K562 (cell line): ENCODE results near the gene DPM1. TPM values are rescaled to one million over a fixed set of nuclear protein-coding genes. Genes with fewer than 3 reads are reported as not detected.
A peak's percentile ranks its signal among the peaks of the same experiment; 100 is the strongest.

Source experiments
- ATAC-seq: fragments of 200-7000 bp; cut with Tn5 transposase; 3 replicates; pipeline ENCODE4 v1.9.1; 2020; ENCODE audit warnings: moderate library complexity
- BruUV-seq: library from RNA; stranded (reverse); fragments of 400-500 nt; replicated peaks from 2 replicates; lab custom pipeline; 2021; lab: Mats Ljungman, UMichigan
- CTCF ChIA-PET: fragments of 300-600 bp; formaldehyde crosslinking; extraction: SDS; loops from one replicate; lab custom pipeline; 2021; ENCODE audit warnings: low intra/inter-chr PET ratio; lab: Yijun Ruan, JAX
- POLR2A ChIA-PET: fragments of 300-600, 350-650 bp; sonication (Branson Sonifier 250); formaldehyde crosslinking; extraction: SDS; loops from one replicate; lab custom pipeline; 2021; ENCODE audit warnings: antibody characterized with exemption, inconsistent platforms; lab: Yijun Ruan, JAX
- DNase-seq, 4 experiments: peaks; one replicate each; pipeline versions ENCODE4 v3.0.0 to v3.0.0-alpha.2; 2011 to 2018; ENCODE audit warnings: low spot score in 3 of 4, mixed read lengths in 3 of 4; ENCODE audit errors: extremely low read depth in 1 of 4
- FAIRE-seq: peaks from 2 replicates; lab custom pipeline; 2011; peaks lifted over from hg19 to GRCh38; lab: Jason Lieb, UNC
- H2AFZ ChIP-seq: 2 replicates; pipeline ENCODE4 v1.6.0; 2011; ENCODE audit warnings: low read depth, low read length, control low read depth, inconsistent platforms
- H3K27ac ChIP-seq: fragments of 200-600 bp; 3 replicates; pipeline ENCODE4 v1.8.0; 2011; ENCODE audit warnings: low read depth, mild to moderate bottlenecking, control low read depth, inconsistent platforms, low read length, moderate library complexity, mixed read lengths; ENCODE audit errors: extremely low read depth
- H3K27me3 ChIP-seq, 2 experiments: fragments of 300-600 bp in 1 of 2; 2 replicates in 1 of 2; 3 replicates in 1 of 2; pipeline versions ENCODE4 v1.6.0 to v1.8.0; 2011; ENCODE audit warnings: inconsistent platforms in 2 of 2, low read length in 2 of 2, mild to moderate bottlenecking in 1 of 2, mixed read lengths in 1 of 2, moderate library complexity in 1 of 2; ENCODE audit not compliant: control insufficient read depth in 2 of 2, insufficient read depth in 2 of 2
- H3K36me3 ChIP-seq: fragments of 300-600 bp; 3 replicates; pipeline ENCODE4 v1.8.0; 2011; ENCODE audit warnings: mild to moderate bottlenecking, low read length, inconsistent platforms; ENCODE audit not compliant: control insufficient read depth, insufficient read depth
- H3K4me1 ChIP-seq, 2 experiments: fragments of 200-600 bp in 1 of 2; replicated peaks in 1 of 2; 2 replicates in 1 of 2; 3 replicates in 1 of 2; pipeline versions ENCODE4 v1.5.1 to v1.8.0; 2011; ENCODE audit warnings: inconsistent platforms in 2 of 2, low read length in 2 of 2, mild to moderate bottlenecking in 1 of 2, mixed read lengths in 1 of 2, moderate library complexity in 1 of 2; ENCODE audit not compliant: control insufficient read depth in 2 of 2, insufficient read depth in 2 of 2
- H3K4me2 ChIP-seq: 2 replicates; pipeline ENCODE4 v1.6.1; 2011; ENCODE audit warnings: low read length, control low read depth, inconsistent platforms, mixed read lengths; ENCODE audit not compliant: insufficient read depth
- H3K4me3 ChIP-seq: fragments of 200-600 bp; sonication (generic), shearing (Covaris generic); 2 replicates; pipeline ENCODE4 v1.5.1; 2016; ENCODE audit warnings: control low read depth, inconsistent platforms
- H3K79me2 ChIP-seq: fragments of 200-600 bp; 3 replicates; pipeline ENCODE4 v1.8.0; 2011; ENCODE audit warnings: low read length, inconsistent platforms; ENCODE audit not compliant: control insufficient read depth, insufficient read depth
- H3K9ac ChIP-seq, 2 experiments: 2 replicates each; pipeline versions ENCODE4 v1.6.0 to v1.6.1; 2011; ENCODE audit warnings: low read depth in 2 of 2, low read length in 2 of 2, control low read depth in 1 of 2, inconsistent platforms in 1 of 2, mild to moderate bottlenecking in 1 of 2, mixed read lengths in 1 of 2; ENCODE audit not compliant: insufficient read depth in 1 of 2
- H3K9me1 ChIP-seq: one replicate; pipeline ENCODE4 v1.6.0; 2011; ENCODE audit warnings: inconsistent platforms, mild to moderate bottlenecking, low read length, moderate library complexity; ENCODE audit not compliant: control insufficient read depth, insufficient read depth
- H3K9me3 ChIP-seq: replicated peaks from 2 replicates; pipeline ENCODE4 v1.5.1; 2011; ENCODE audit warnings: low read depth, low read length, inconsistent platforms; ENCODE audit not compliant: control insufficient read depth, insufficient read depth
- H4K20me1 ChIP-seq: replicated peaks from 2 replicates; pipeline ENCODE4 v1.6.1; 2011; ENCODE audit warnings: low read length, inconsistent platforms, mixed read lengths; ENCODE audit not compliant: control insufficient read depth, insufficient read depth
- CBFA2T2 ChIP-seq: fragments of 450-650 bp; conservative IDR thresholded peaks from 2 replicates; pipeline ENCODE4 v1.6.1; 2017; ENCODE audit warnings: mild to moderate bottlenecking
- JUND ChIP-seq, 2 experiments: IDR thresholded peaks; 2 replicates in 1 of 2; 3 replicates in 1 of 2; pipeline ENCODE4 v1.6.1; 2011; ENCODE audit warnings: borderline replicate concordance in 2 of 2, low read depth in 2 of 2, low read length in 2 of 2, improper control_type of control experiment in 1 of 2, missing biosample characterization in 1 of 2, missing genetic modification characterization in 1 of 2, missing genetic modification reagents in 1 of 2
- MEIS2 ChIP-seq: fragments of 450-650 bp; IDR thresholded peaks from 2 replicates; pipeline ENCODE4 v1.6.1; 2014; ENCODE audit warnings: mild to moderate bottlenecking; ENCODE audit not compliant: partially characterized antibody
- PBX2 ChIP-seq, 2 experiments: IDR thresholded peaks in 1 of 2; conservative IDR thresholded peaks in 1 of 2; 2 replicates each; pipeline ENCODE4 v1.6.1; 2016; ENCODE audit warnings: low read depth in 2 of 2, mild to moderate bottlenecking in 1 of 2, missing compliant biosample characterization in 1 of 2, missing genetic modification characterization in 1 of 2, moderate library complexity in 1 of 2
- PKNOX1 ChIP-seq: fragments of 450-650 bp; IDR thresholded peaks from 2 replicates; pipeline ENCODE4 v1.6.1; 2016
- RAD51 ChIP-seq: fragments of 450-650 bp; IDR thresholded peaks from 2 replicates; pipeline ENCODE4 v1.7.1; 2016; ENCODE audit warnings: low read depth, mild to moderate bottlenecking, borderline replicate concordance
- SRSF3 ChIP-seq: fragments of 200-400 bp; formaldehyde crosslinking; IDR thresholded peaks from 2 replicates; pipeline ENCODE4 v1.6.1; 2016; ENCODE audit warnings: mild to moderate bottlenecking, low read length, moderate library complexity; ENCODE audit not compliant: insufficient read depth
- TCF3 ChIP-seq: sonication (generic); formaldehyde crosslinking; IDR thresholded peaks from 2 replicates; pipeline ENCODE4 v1.4.0; 2020; ENCODE audit warnings: mild to moderate bottlenecking, missing genetic modification reagents
- TOE1 ChIP-seq, 2 experiments: fragments of 450-650 bp in 1 of 2; sonication (generic) in 1 of 2; formaldehyde crosslinking in 1 of 2; IDR thresholded peaks; 2 replicates each; pipeline versions ENCODE4 v1.7.1 to v1.8.0; 2016 to 2022; ENCODE audit warnings: borderline replicate concordance in 2 of 2, mild to moderate bottlenecking in 2 of 2, antibody characterized with exemption in 1 of 2, inconsistent platforms in 1 of 2, low read depth in 1 of 2, missing genetic modification reagents in 1 of 2, moderate library complexity in 1 of 2
- UBTF ChIP-seq, 2 experiments: IDR thresholded peaks; 2 replicates each; pipeline ENCODE4 v1.6.1; 2012; ENCODE audit warnings: improper control_type of control experiment in 2 of 2, low read depth in 2 of 2, low read length in 2 of 2, borderline replicate concordance in 1 of 2
- USF1 ChIP-seq: sonication (generic); formaldehyde crosslinking; IDR thresholded peaks from 2 replicates; pipeline ENCODE4 v1.9.0; 2022; ENCODE audit warnings: mild to moderate bottlenecking, missing genetic modification reagents
- USF2 ChIP-seq: sonication (generic); formaldehyde crosslinking; IDR thresholded peaks from 2 replicates; pipeline ENCODE4 v1.5.0; 2020; ENCODE audit warnings: missing genetic modification reagents
- WGBS: fragments of 100-300 bp; shearing (Covaris generic); methylation state at CpG from one replicate; pipeline ENCODE4 v1.1.6; 2016; ENCODE audit warnings: low coverage, mixed read lengths; ENCODE audit not compliant: insufficient coverage; ENCODE audit errors: missing lambda C conversion rate; 5-methylcytosine and 5-hydroxymethylcytosine counted together
- in situ Hi-C: fragments of 300-500 bp; cut with MboI; formaldehyde crosslinking; loops from 4 replicates; pipeline ENCODE4 v1.15.0; 2018; ENCODE audit warnings: inconsistent platforms, mixed read lengths
- intact Hi-C: fragments of 100-400 bp; cut with micrococcal nuclease; formaldehyde crosslinking; loops from 2 replicates; pipeline ENCODE4 v1.14.2; 2022
- polyA plus RNA-seq, 8 experiments: library from polyadenylated mRNA; depleted of rRNA in 4 of 8; stranded (reverse) in 5 of 8; unstranded in 3 of 8; fragments of >200 nt; fragmentation: Nextera tagmentation in 2 of 8; fragmentation: Illumina TruSeq in 1 of 8; extraction: Ambion mirVana in 2 of 8; extraction: Trizol in 1 of 8; gene quantifications; 2 replicates each; pipeline versions ENCODE4 v1.2.1 to v1.2.3, GENCODE V29; 2011 to 2014; ENCODE audit warnings: inconsistent platforms in 1 of 8, missing spikeins in 1 of 8
- total RNA-seq, 7 experiments: library from RNA; depleted of rRNA in 6 of 7; stranded (reverse); fragments of >200 nt in 6 of 7; fragmentation: Illumina TruSeq in 2 of 7; extraction: Trizol in 2 of 7; gene quantifications; 2 replicates each; pipeline versions ENCODE4 v1.2.1 to v1.2.3, GENCODE V29; 2011 to 2021; ENCODE audit warnings: low replicate concordance in 1 of 7

Gene DPM1
- total and polyA plus RNA-seq, 9 of the 15 experiments (the other 6 are each of a cell fraction or from before 2014, with no cell fraction given) = 75.2 to 190 (median 153) TPM

- H3K79me2 ChIP-seq = peaks cover 98% of the 10 kb centered on the region
- H3K9ac ChIP-seq = no peak overlapping the region
- in situ Hi-C loops = no loop called here
- no peak overlapping the region for H3K4me3 ChIP-seq
- POLR2A ChIA-PET = interaction anchor here (0.7 to 3.8 kb wide), 7 partner anchors 8 to 240 kb away, joined by 3 to 30 read pairs (median 5); partner anchors contain the start of genes ADNP, DPM1 and MOCS3
- H4K20me1 ChIP-seq = peaks cover 62% of the 10 kb centered on the region
- FAIRE-seq (no peak), ATAC-seq (peak; percentile 73), DNase-seq (peak; percentile 27 to 50 (median 37))
- no TSS peak for BruUV-seq
- CTCF ChIA-PET = no interaction called here
- H3K27me3 ChIP-seq = no peaks in the 10 kb centered on the region
- H3K4me1 ChIP-seq = peaks cover 7 to 48% of the 10 kb centered on the region in 2 experiments
- no peak overlapping the region for H3K27ac ChIP-seq
- no peak overlapping the region for H2AFZ ChIP-seq
- intact Hi-C loops = no loop called here
- H3K36me3 ChIP-seq = peaks cover 80% of the 10 kb centered on the region
- no peaks in the 10 kb centered on the region for H3K9me1 ChIP-seq
- 30% methylated on average over 5 of the region's 5 CpGs for WGBS
- H3K9me3 ChIP-seq = no peaks in the 10 kb centered on the region
- H3K4me2 ChIP-seq = no peak overlapping the region
- TF ChIP-seq JUND (IDR thresholded peaks at IDR 0.05; ENCODE audit: borderline replicate concordance, low read depth, low read length) (no peak), JUND (tag; IDR thresholded peaks at IDR 0.05; ENCODE audit: borderline replicate concordance, low read depth, low read length) (0 out of 3 replicates have a peak, but pooled peaks have one; percentile 26), TOE1 (IDR thresholded peaks at IDR 0.05; ENCODE audit: borderline replicate concordance) (peak; percentile 89), TOE1 (CRISPR knock-in tag; IDR thresholded peaks at IDR 0.05; ENCODE audit: borderline replicate concordance, low read depth) (no peak), SRSF3 (no peak), MEIS2 (peak; percentile 89), TCF3 (CRISPR knock-in tag) (no peak), RAD51 (peak; percentile 85), USF1 (CRISPR knock-in tag) (peak; percentile 67), PKNOX1 (peak; percentile 92), CBFA2T2 (peak; percentile 44), USF2 (CRISPR knock-in tag) (peak; percentile 80), PBX2 (CRISPR knock-in tag; IDR thresholded peaks at IDR 0.05; ENCODE audit: low read depth) (no peak), PBX2 (tag; conservative IDR thresholded peaks at IDR 0.05; ENCODE audit: low read depth) (peak; percentile 87), UBTF (IDR thresholded peaks at IDR 0.05; ENCODE audit: borderline replicate concordance in 1 of 2, low read depth in 2 of 2, low read length in 2 of 2) (no peak)
Measured at GRCh38 chr20:50916257-50916656, 42.1 kb downstream of the DPM1 start.
